ENCODE data around the gene CTDSP2. TPM values are rescaled to one million over a fixed set of nuclear protein-coding genes. Genes with fewer than 3 reads are reported as not detected.

Gene CTDSP2
- total and polyA plus RNA-seq, 2 of the 8 experiments (the other 6 are each of a cell fraction or from before 2014, with no cell fraction given): 71.3 to 91.7 TPM

DNA sequence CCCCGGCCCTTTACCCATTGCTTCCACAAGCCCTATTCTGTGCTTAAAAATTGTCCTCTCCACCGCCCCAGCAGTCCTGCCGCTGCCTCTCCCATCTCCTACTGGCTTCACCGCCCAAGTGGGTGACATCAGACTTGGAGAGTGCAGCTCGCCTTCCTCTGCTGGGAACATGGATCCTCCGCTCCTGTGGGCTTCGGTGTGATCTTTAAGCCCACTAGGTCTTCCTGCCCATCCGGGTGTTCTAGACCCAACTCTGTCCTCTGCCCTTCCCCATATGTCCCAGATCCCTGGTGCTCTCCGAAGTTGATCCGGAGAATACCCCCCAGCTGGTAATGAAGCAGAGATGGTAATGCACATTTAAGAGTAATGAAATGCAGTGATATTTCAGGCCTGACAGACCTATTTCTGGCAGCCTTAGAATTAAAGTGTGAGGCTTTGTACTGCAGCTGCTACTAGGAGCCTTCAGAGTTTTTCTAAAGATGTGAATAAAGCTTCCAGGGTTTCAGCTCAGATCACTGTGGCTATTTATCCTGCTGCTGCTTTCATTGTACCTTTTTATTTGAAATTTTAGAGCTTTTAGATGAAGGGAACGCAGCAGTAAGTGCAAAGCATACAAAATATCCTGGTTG is 22.9 kb upstream of the CTDSP2 start:
- Histone ChIP-seq H2AK5ac (ENCODE audit: low read depth, low read length) (no peak overlapping the region), H3K27ac (ENCODE audit: low read depth, low read length) (no peak overlapping the region), H3K79me1 (ENCODE audit: low read depth, low read length) (no peaks in the 10 kb centered on the region), H3K9me3 (ENCODE audit: insufficient read depth in 2 of 2, low read depth in 1 of 2, low read length in 1 of 2) (no peaks in the 10 kb centered on the region), H3K4ac (replicated peaks; ENCODE audit: insufficient read length, low read depth, low read length) (no peak overlapping the region), H3K56ac (replicated peaks; ENCODE audit: insufficient read length, low read depth, low read length) (no peak overlapping the region), H4K5ac (ENCODE audit: insufficient read length, low read depth, low read length) (no peak overlapping the region), H3K14ac (ENCODE audit: insufficient read length) (no peak overlapping the region), H4K20me1 (replicated peaks in 1 of 2; ENCODE audit: control insufficient read depth in 1 of 2, insufficient read depth in 2 of 2, low read length in 2 of 2) (no peaks in the 10 kb centered on the region), H3K36me3 (ENCODE audit: control insufficient read depth in 2 of 4, insufficient read depth in 4 of 4, low read length in 3 of 4) (no peaks in the 10 kb centered on the region), H2BK12ac (ENCODE audit: low read depth, low read length) (peak overlapping the region; percentile 64; the same call in 1 of the 2 replicates), H2BK20ac (ENCODE audit: low read length) (no peak overlapping the region), H2BK120ac (replicated peaks; ENCODE audit: low read depth, low read length) (no peak overlapping the region), H2BK15ac (ENCODE audit: low read length) (0 out of 2 replicates have a peak overlapping the region, but pooled peaks have one; percentile 33), H4K91ac (replicated peaks; ENCODE audit: insufficient read length, low read length) (peak overlapping the region; percentile 17), H3K4me2 (ENCODE audit: insufficient read depth in 1 of 2, low read depth in 2 of 2, low read length in 2 of 2) (no peak overlapping the region), H3K79me2 (ENCODE audit: control insufficient read depth in 1 of 2, insufficient read depth in 2 of 2, low read length in 2 of 2) (no peaks in the 10 kb centered on the region), H3K23ac (ENCODE audit: insufficient read length) (no peak overlapping the region), H3K27me3 (replicated peaks in 1 of 4; ENCODE audit: control insufficient read depth in 3 of 4, extremely low read depth in 1 of 4, insufficient read depth in 3 of 4, low read length in 3 of 4) (peaks cover 0 to 14% (median 5%) of the 10 kb centered on the region in 4 experiments; a peak in 5 of 7 replicates), H3K18ac (ENCODE audit: extremely low read depth, low read length) (0 out of 2 replicates have a peak overlapping the region, but pooled peaks have one; percentile 27), H3K23me2 (ENCODE audit: low read depth, low read length) (peaks cover 3% of the 10 kb centered on the region), H3K9ac (replicated peaks in 1 of 4; ENCODE audit: extremely low read depth in 1 of 4, low read depth in 3 of 4, low read length in 3 of 4) (no peak overlapping the region), H2AFZ (ENCODE audit: low read length) (peak overlapping the region; percentile 11; the same call in 1 of the 2 replicates), H2BK5ac (ENCODE audit: low read depth, low read length) (peak overlapping the region; percentile 57; the same call in 1 of the 2 replicates), H3K4me3 (ENCODE audit: extremely low read depth in 1 of 4, insufficient read depth in 2 of 4, low read depth in 3 of 4, low read length in 4 of 4) (no peak overlapping the region), H4K8ac (ENCODE audit: extremely low read depth, insufficient read depth, low read length) (no peak overlapping the region; the same call in 1 of the 2 replicates), H3K4me1 (replicated peaks in 1 of 4; ENCODE audit: control insufficient read depth in 3 of 4, insufficient read depth in 4 of 4, low read length in 3 of 4) (peaks cover 0 to 10% (median 6%) of the 10 kb centered on the region in 4 experiments; a peak in 5 of 7 replicates)
- 93% methylated on average over 11 of the region's 11 CpGs; no CpG with 5 or more reads in 1 of the 2 experiments for WGBS, 2 experiments (ENCODE audit: extremely low coverage in 1 of 2, insufficient coverage in 1 of 2, insufficient read length in 1 of 2, insufficient replicate concordance in 2 of 2, low coverage in 1 of 2, low lambda C conversion rate in 2 of 2, missing lambda C conversion rate in 1 of 2)
- CTCF ChIA-PET (ENCODE audit: partially characterized antibody): interaction anchor here (0.6 to 2.7 kb wide), 14 partner anchors 11 to 88 kb away, joined by 3 to 21 read pairs (median 6); no protein-coding TSS in a partner anchor
- no peak for FAIRE-seq
- POLR2A ChIA-PET (ENCODE audit: partially characterized antibody): interaction anchor here (0.8 to 29.9 kb wide), 6 partner anchors 10 to 46 kb away, joined by 4 to 722 read pairs (median 6); partner anchors contain the start of gene CTDSP2
- TF ChIP-seq SIN3A (conservative IDR thresholded peaks at IDR 0.05 in 1 of 2, IDR thresholded peaks at IDR 0.05 in 1 of 2; ENCODE audit: low read depth in 1 of 2, low read length in 2 of 2) (no peak), TAF7 (optimal IDR thresholded peaks at IDR 0.05; ENCODE audit: borderline replicate concordance, low read depth, low read length) (no peak), CBX5 (IDR thresholded peaks at IDR 0.05; ENCODE audit: low read depth, low read length) (no peak)
- TF ChIP-seq, protein P1, sequence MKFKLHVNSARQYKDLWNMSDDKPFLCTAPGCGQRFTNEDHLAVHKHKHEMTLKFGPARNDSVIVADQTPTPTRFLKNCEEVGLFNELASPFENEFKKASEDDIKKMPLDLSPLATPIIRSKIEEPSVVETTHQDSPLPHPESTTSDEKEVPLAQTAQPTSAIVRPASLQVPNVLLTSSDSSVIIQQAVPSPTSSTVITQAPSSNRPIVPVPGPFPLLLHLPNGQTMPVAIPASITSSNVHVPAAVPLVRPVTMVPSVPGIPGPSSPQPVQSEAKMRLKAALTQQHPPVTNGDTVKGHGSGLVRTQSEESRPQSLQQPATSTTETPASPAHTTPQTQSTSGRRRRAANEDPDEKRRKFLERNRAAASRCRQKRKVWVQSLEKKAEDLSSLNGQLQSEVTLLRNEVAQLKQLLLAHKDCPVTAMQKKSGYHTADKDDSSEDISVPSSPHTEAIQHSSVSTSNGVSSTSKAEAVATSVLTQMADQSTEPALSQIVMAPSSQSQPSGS (IDR thresholded peaks at IDR 0.05; ENCODE audit: low read length): no peak
- DNase-seq (ENCODE audit: low read depth in 1 of 2, low spot score in 2 of 2): no peak

Data from H1 (cell line).